Keratinocyte (primary cell): ENCODE measurements around the gene NAALADL2. TPM values are rescaled to one million over a fixed set of nuclear protein-coding genes. Genes with fewer than 3 reads are reported as not detected.

Experiments
- DNase-seq: peaks from one replicate; pipeline ENCODE4 v3.0.0-alpha.2; 2011; ENCODE audit warnings: low read depth, missing footprints, low spot score
- FAIRE-seq: peaks from 2 replicates; lab custom pipeline; 2011; peaks lifted over from hg19 to GRCh38; lab: Jason Lieb, UNC
- H2AFZ ChIP-seq: 2 replicates; pipeline ENCODE4 v1.6.0; 2012; ENCODE audit warnings: low read length, control low read depth, inconsistent platforms; ENCODE audit not compliant: control insufficient read depth
- H3K27ac ChIP-seq: 2 replicates; pipeline ENCODE4 v1.5.1; 2011; ENCODE audit warnings: low read length; ENCODE audit not compliant: control insufficient read depth, insufficient read depth
- H3K27me3 ChIP-seq: 3 replicates; pipeline ENCODE4 v1.6.0; 2011; ENCODE audit warnings: low read length; ENCODE audit not compliant: control insufficient read depth, insufficient read depth; ENCODE audit errors: extremely low read depth
- H3K36me3 ChIP-seq, 2 experiments: 2 replicates in 1 of 2; 3 replicates in 1 of 2; pipeline ENCODE4 v1.5.1; 2011; ENCODE audit warnings: low read length in 2 of 2, mild to moderate bottlenecking in 1 of 2; ENCODE audit not compliant: control insufficient read depth in 2 of 2, insufficient read depth in 2 of 2; ENCODE audit errors: extremely low read depth in 1 of 2
- H3K4me1 ChIP-seq: 3 replicates; pipeline ENCODE4 v1.5.1; 2011; ENCODE audit warnings: low read length; ENCODE audit not compliant: control insufficient read depth, insufficient read depth; ENCODE audit errors: extremely low read depth
- H3K4me2 ChIP-seq: 3 replicates; pipeline ENCODE4 v1.6.0; 2011; ENCODE audit warnings: low read depth, low read length; ENCODE audit not compliant: control insufficient read depth, insufficient read depth; ENCODE audit errors: extremely low read depth
- H3K4me3 ChIP-seq, 3 experiments: fragments of 200-600 bp in 1 of 3; sonication (generic) in 1 of 3; 2 replicates in 2 of 3; 3 replicates in 1 of 3; pipeline ENCODE4 v1.5.1; 2011 to 2016; ENCODE audit warnings: low read length in 3 of 3, mild to moderate bottlenecking in 3 of 3, control low read depth in 2 of 3, inconsistent platforms in 1 of 3, low read depth in 1 of 3, mixed read lengths in 1 of 3, mixed run types in 1 of 3, moderate library complexity in 1 of 3; ENCODE audit not compliant: control insufficient read depth in 2 of 3, insufficient read depth in 2 of 3; ENCODE audit errors: extremely low read depth in 1 of 3
- H3K79me2 ChIP-seq: 2 replicates; pipeline ENCODE4 v1.6.0; 2012; ENCODE audit warnings: low read length; ENCODE audit not compliant: control insufficient read depth, insufficient read depth
- H3K9ac ChIP-seq: 3 replicates; pipeline ENCODE4 v1.6.0; 2011; ENCODE audit warnings: low read length; ENCODE audit not compliant: control insufficient read depth, insufficient read depth; ENCODE audit errors: extremely low read depth
- H3K9me1 ChIP-seq: 3 replicates; pipeline ENCODE4 v1.6.0; 2011; ENCODE audit warnings: low read length; ENCODE audit not compliant: control insufficient read depth, insufficient read depth; ENCODE audit errors: extremely low read depth
- H3K9me3 ChIP-seq: 2 replicates; pipeline ENCODE4 v1.5.1; 2012; ENCODE audit warnings: low read depth, low read length; ENCODE audit not compliant: control insufficient read depth
- H4K20me1 ChIP-seq: 3 replicates; pipeline ENCODE4 v1.6.0; 2011; ENCODE audit warnings: low read length; ENCODE audit not compliant: control insufficient read depth, insufficient read depth; ENCODE audit errors: extremely low read depth
- EZH2 ChIP-seq: IDR thresholded peaks from one replicate; pipeline ENCODE4 v1.6.1; 2012; ENCODE audit warnings: inconsistent platforms, mild to moderate bottlenecking, low read length, moderate library complexity
- dilution Hi-C: fragments of 300-500 bp; cut with MboI; formaldehyde crosslinking; loops from one replicate; pipeline ENCODE4 v1.7.0; 2020; ENCODE audit warnings: low sequenced_read_pairs; ENCODE audit not compliant: extremely low pct_ligation_motif_present
- polyA plus RNA-seq, 5 experiments: library from polyadenylated mRNA; depleted of rRNA in 3 of 5; stranded (reverse) in 3 of 5; stranded (forward) in 1 of 5; unstranded in 1 of 5; fragments of >200 nt; gene quantifications; 1 replicate in 1 of 5; 2 replicates in 3 of 5; 3 replicates in 1 of 5; pipeline versions ENCODE4 v1.2.1 to v1.2.3, GENCODE V29; 2011 to 2012; ENCODE audit warnings: missing spikeins in 2 of 5, low read depth in 1 of 5, low replicate concordance in 1 of 5
- TF ChIP-seq, protein P1 (sequence below), 3 experiments: IDR thresholded peaks in 1 of 3; conservative IDR thresholded peaks in 1 of 3; optimal IDR thresholded peaks in 1 of 3; 2 replicates in 2 of 3; 3 replicates in 1 of 3; pipeline versions ENCODE3 to v1.5.1; 2011; ENCODE audit warnings: low read length in 3 of 3, mild to moderate bottlenecking in 3 of 3, moderate library complexity in 2 of 3, control low read depth in 1 of 3, inconsistent platforms in 1 of 3; ENCODE audit not compliant: insufficient read depth in 2 of 3; ENCODE audit errors: extremely low read depth in 1 of 3

Gene NAALADL2
- polyA plus RNA-seq, 1 donor (not counting 4 experiments of a cell fraction or from before 2014, with no cell fraction given): 0.75 TPM

DNA sequence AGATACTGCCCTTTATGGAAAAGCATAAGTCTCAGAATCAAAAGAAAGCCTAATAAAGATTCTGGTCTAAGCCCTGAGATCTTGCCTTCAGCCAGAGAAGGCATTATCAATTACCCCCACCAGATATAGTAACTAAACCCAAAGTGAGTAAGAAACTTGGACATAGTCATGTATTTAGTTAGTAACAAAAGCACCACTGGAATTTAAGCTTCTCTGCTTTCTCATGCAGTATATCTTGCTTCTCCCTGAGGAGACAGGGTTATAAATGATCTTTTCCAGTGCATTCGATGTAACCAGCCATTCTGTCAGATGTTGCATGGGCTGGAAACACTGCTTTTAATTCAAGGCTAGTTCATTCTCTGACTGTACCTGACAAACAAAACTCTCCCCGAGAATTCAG, 946.7 kb downstream of the NAALADL2 start:
- dilution Hi-C loops: no loop called here
- no peaks in the 10 kb centered on the region for H3K9me3 ChIP-seq
- H2AFZ ChIP-seq: no peak overlapping the region
- no peaks in the 10 kb centered on the region for H4K20me1 ChIP-seq
- no peak overlapping the region for H3K27ac ChIP-seq
- H3K36me3 ChIP-seq: no peaks in the 10 kb centered on the region
- no peak overlapping the region for H3K4me2 ChIP-seq
- TF ChIP-seq, protein P1, sequence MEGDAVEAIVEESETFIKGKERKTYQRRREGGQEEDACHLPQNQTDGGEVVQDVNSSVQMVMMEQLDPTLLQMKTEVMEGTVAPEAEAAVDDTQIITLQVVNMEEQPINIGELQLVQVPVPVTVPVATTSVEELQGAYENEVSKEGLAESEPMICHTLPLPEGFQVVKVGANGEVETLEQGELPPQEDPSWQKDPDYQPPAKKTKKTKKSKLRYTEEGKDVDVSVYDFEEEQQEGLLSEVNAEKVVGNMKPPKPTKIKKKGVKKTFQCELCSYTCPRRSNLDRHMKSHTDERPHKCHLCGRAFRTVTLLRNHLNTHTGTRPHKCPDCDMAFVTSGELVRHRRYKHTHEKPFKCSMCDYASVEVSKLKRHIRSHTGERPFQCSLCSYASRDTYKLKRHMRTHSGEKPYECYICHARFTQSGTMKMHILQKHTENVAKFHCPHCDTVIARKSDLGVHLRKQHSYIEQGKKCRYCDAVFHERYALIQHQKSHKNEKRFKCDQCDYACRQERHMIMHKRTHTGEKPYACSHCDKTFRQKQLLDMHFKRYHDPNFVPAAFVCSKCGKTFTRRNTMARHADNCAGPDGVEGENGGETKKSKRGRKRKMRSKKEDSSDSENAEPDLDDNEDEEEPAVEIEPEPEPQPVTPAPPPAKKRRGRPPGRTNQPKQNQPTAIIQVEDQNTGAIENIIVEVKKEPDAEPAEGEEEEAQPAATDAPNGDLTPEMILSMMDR (optimal IDR thresholded peaks at IDR 0.05 in 1 of 3, IDR thresholded peaks at IDR 0.05 in 1 of 3, conservative IDR thresholded peaks at IDR 0.05 in 1 of 3; ENCODE audit: extremely low read depth in 1 of 3, insufficient read depth in 2 of 3, low read length in 3 of 3): no peak
- no peak for TF ChIP-seq EZH2
- H3K9ac ChIP-seq: no peak overlapping the region
- no peaks in the 10 kb centered on the region for H3K4me1 ChIP-seq
- no peaks in the 10 kb centered on the region for H3K79me2 ChIP-seq
- no peak overlapping the region for H3K4me3 ChIP-seq
- DNase-seq (no peak), FAIRE-seq (no peak)
- no peaks in the 10 kb centered on the region for H3K9me1 ChIP-seq
- no peaks in the 10 kb centered on the region for H3K27me3 ChIP-seq

DNA sequence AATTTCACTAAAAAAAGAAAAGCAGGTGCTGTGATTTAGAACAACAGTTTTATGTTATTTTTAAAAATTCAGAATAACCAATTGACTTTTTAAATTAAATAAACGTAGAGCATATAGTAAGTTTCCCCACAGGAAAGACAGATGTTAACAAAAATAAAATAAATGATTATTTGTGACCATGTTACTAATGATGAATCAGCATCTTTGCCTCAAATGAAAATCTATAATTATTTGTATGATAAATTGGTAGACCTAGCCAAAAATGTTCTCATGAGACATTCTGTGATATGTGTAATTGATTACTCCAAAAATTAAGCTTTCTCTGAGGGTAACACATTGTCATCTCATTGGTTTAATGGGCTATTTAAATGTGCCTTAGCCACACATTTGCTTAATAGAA, 948.0 kb downstream of the NAALADL2 start:
- H3K9me1 ChIP-seq: no peaks in the 10 kb centered on the region
- H3K9me3 ChIP-seq: no peaks in the 10 kb centered on the region
- DNase-seq: no peak
- H2AFZ ChIP-seq: no peak overlapping the region
- H3K4me3 ChIP-seq: no peak overlapping the region
- no peak for FAIRE-seq
- TF ChIP-seq, protein P1 (optimal IDR thresholded peaks at IDR 0.05 in 1 of 3, IDR thresholded peaks at IDR 0.05 in 1 of 3, conservative IDR thresholded peaks at IDR 0.05 in 1 of 3; ENCODE audit: extremely low read depth in 1 of 3, insufficient read depth in 2 of 3, low read length in 3 of 3): no peak
- TF ChIP-seq EZH2: no peak
- dilution Hi-C loops: no loop called here
- no peaks in the 10 kb centered on the region for H3K27me3 ChIP-seq
- no peak overlapping the region for H3K4me2 ChIP-seq
- H4K20me1 ChIP-seq: no peaks in the 10 kb centered on the region
- H3K27ac ChIP-seq: no peak overlapping the region
- H3K9ac ChIP-seq: no peak overlapping the region
- no peaks in the 10 kb centered on the region for H3K4me1 ChIP-seq
- no peaks in the 10 kb centered on the region for H3K36me3 ChIP-seq
- H3K79me2 ChIP-seq: no peaks in the 10 kb centered on the region
